Heart right ventricle (tissue), 16 donors: ENCODE results near the gene PADI1. TPM values are rescaled to one million over a fixed set of nuclear protein-coding genes. Genes with fewer than 3 reads are reported as not detected.

Experiments used
- ATAC-seq, 8 donors: fragments of 200-7000 bp; cut with Tn5 transposase; one replicate each; pipeline ENCODE4 v1.9.1; 2020; ENCODE audit warnings: mild to moderate bottlenecking in 8 of 8, moderate library complexity in 8 of 8, moderate number of reproducible peaks in 1 of 8
- DNase-seq, 2 donors: peaks; one replicate each; pipeline ENCODE4 v3.0.0-alpha.2; 2020
- H3K27ac ChIP-seq, 10 donors: fragments of 200-600 bp; sonication (generic) in 2 of 10; one replicate each; pipeline versions ENCODE4 v1.5.0 to v1.8.0; 2020 to 2022; ENCODE audit warnings: mild to moderate bottlenecking in 3 of 10
- H3K27me3 ChIP-seq, 7 donors: fragments of 200-600 bp; one replicate each; pipeline ENCODE4 v1.8.0; 2021 to 2022; ENCODE audit warnings: mild to moderate bottlenecking in 2 of 7
- H3K36me3 ChIP-seq, 9 donors: fragments of 200-600 bp; sonication (generic) in 1 of 9; one replicate each; pipeline versions ENCODE4 v1.5.0 to v1.8.0; 2020 to 2022; ENCODE audit warnings: mild to moderate bottlenecking in 2 of 9
- H3K4me1 ChIP-seq, 9 donors: fragments of 200-600 bp; sonication (generic) in 1 of 9; one replicate each; pipeline versions ENCODE4 v1.5.0 to v1.8.0; 2020 to 2022; ENCODE audit warnings: mild to moderate bottlenecking in 4 of 9
- H3K4me3 ChIP-seq, 10 donors: fragments of 200-600 bp; sonication (generic) in 2 of 10; one replicate each; pipeline versions ENCODE4 v1.5.0 to v1.8.0; 2020 to 2022; ENCODE audit warnings: mild to moderate bottlenecking in 7 of 10, moderate library complexity in 2 of 10
- H3K9me3 ChIP-seq, 11 donors: fragments of 200-600 bp in 10 of 11; sonication (generic) in 2 of 11; one replicate each; pipeline versions ENCODE4 v1.5.0 to v1.8.0; 2013 to 2022; ENCODE audit warnings: mild to moderate bottlenecking in 2 of 11, control low read depth in 1 of 11, moderate library complexity in 1 of 11
- WGBS, 2 donors: extraction: QIAGEN DNeasy Blood & Tissue Kit; methylation state at CpG; one replicate each; pipeline ENCODE4 v1.1.7; 2013; ENCODE audit warnings: inconsistent platforms in 1 of 2; 5-methylcytosine and 5-hydroxymethylcytosine counted together
- intact Hi-C, 10 donors: fragments of 100-400 bp; cut with DNase I; formaldehyde crosslinking; loops; one replicate each; pipeline versions ENCODE4 v1.11.1 to v1.14.2; 2022
- microRNA-seq, 2 donors: library from miRNA; unstranded; fragments of <30 nt; microRNA quantifications; one replicate each; pipeline ENCODE4 v1.2.0, GENCODE V29; 2021
- polyA plus RNA-seq, 2 donors: library from polyadenylated mRNA; stranded (reverse); fragments of 200-250 nt; gene quantifications; one replicate each; pipeline ENCODE4 v1.2.3, GENCODE V29; 2013
- total RNA-seq, 10 donors: library from RNA; stranded (reverse); fragmentation: NEBNext Ultra II Directional in 3 of 10; extraction: Animal tissue kit (Norgen Biotek cat#: 25700) in 3 of 10; gene quantifications; one replicate each; pipeline versions ENCODE4 v1.2.1 to v1.2.4, GENCODE V29; 2021 to 2023
- TF ChIP-seq, protein P1 (sequence below), 9 donors: fragments of 200-600 bp; sonication (generic) in 2 of 9; IDR thresholded peaks; one replicate each; pipeline versions ENCODE4 v1.5.0 to v1.8.0; 2021 to 2022; ENCODE audit warnings: antibody characterized with exemption in 9 of 9, mild to moderate bottlenecking in 5 of 9, moderate library complexity in 1 of 9
- donor health status: Arrhythmogenic right ventricular cardiomyopathy.
- donor health status: ischemic (EF 13 %, LVEDD 7.1; RV severe dilation, severe dysfunction).
- donor health status: healthy with polysubstance abuse.
- donor health status: DM: no; HTN: yes; CAD: no.
- donor health status: DM: no; HTN: no; CAD: no.
- donor health status: ischemic (EF 25% LVEDD 6.9; RV normal size, moderate dysfunction).
- donor health status: ischemic (EF 25% LVEDD 5.7; RV mildly dilated, moderate dysfunction).
- donor health status: healthy.
- donor health status: DM: yes; HTN: yes; CAD: no.
- donor health status: Ischemic cardiomyopathy.
- donor health status: ischemic (EF 35%, LVEDD 5.7; RV mildly dilated, moderate dysfunction).
- donor health status: nonischemic (EF 11% LVEDD 7.7; RV severe dilation, severe dysfunction).
- donor health status: DM: yes; HTN: yes; CAD: no.
- donor health status: PGD.
- donor health status: ischemic (EF 29% LVEDD 5.4; RV normal size, mild dysfunction).
- donor health status: nonischemic (EF 23%, LVEDD 6.1; RV moderate dilation, normal function).

The PADI1 gene
- total and polyA plus RNA-seq, 12 donors, result 0.01 TPM; not detected in 11

DNA sequence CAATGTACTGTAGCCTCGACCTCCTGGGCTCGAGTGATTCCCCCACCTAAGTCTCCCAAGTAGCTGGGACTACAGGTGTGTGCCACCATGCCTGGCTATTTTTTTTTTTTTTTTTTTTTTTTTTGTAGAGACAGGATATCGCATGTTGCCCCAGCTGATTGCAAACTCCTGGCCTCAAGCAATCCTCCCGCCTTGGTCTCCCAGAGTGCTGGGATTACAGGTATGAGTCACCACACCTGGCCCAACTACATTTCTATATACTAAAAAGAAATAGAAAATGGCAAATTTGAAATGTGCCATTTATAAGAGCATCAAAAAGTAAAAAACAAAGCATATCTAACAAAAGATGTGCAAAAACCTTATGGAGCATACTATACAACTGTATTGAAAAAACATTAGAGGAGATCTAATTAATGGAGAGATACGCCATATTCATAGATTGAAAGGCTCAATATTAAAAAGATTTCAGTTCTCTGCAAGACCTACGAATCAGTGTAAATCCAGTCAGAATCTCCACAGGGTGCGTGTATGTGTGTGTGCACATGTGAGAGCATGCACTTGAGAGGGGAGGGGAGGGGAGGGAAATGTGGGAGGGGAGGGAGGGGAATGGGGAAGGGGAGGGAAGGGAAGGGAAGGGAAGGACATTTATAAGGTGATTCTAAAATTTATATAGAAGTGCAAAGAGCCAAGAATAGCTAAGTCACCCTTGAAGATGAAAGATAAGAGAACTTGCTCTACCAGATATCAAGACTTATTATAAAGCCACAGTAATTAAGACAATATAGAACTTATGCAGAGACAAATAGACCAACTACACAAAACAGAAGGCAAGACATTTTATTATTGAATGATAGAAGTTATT, 87.6 kb downstream of the PADI1 start:
- TF ChIP-seq, protein P1, sequence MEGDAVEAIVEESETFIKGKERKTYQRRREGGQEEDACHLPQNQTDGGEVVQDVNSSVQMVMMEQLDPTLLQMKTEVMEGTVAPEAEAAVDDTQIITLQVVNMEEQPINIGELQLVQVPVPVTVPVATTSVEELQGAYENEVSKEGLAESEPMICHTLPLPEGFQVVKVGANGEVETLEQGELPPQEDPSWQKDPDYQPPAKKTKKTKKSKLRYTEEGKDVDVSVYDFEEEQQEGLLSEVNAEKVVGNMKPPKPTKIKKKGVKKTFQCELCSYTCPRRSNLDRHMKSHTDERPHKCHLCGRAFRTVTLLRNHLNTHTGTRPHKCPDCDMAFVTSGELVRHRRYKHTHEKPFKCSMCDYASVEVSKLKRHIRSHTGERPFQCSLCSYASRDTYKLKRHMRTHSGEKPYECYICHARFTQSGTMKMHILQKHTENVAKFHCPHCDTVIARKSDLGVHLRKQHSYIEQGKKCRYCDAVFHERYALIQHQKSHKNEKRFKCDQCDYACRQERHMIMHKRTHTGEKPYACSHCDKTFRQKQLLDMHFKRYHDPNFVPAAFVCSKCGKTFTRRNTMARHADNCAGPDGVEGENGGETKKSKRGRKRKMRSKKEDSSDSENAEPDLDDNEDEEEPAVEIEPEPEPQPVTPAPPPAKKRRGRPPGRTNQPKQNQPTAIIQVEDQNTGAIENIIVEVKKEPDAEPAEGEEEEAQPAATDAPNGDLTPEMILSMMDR (IDR thresholded peaks at IDR 0.05), result no peak
- DNase-seq, result no peak
- H3K4me3 ChIP-seq, result no peak overlapping the region
- H3K9me3 ChIP-seq, result no peaks in the 10 kb centered on the region
- H3K27ac ChIP-seq, result no peak overlapping the region
- no peak for ATAC-seq
- intact Hi-C loops, result no loop called here
- H3K36me3 ChIP-seq, result no peaks in the 10 kb centered on the region
- WGBS, 2 donors, result 70 to 72% methylated on average over 7 of the region's 7 CpGs
- peaks cover 0 to 58% (median 41%) of the 10 kb centered on the region in 7 donors for H3K27me3 ChIP-seq
- peaks cover 0 to 3% (median 0%) of the 10 kb centered on the region in 9 donors for H3K4me1 ChIP-seq

DNA sequence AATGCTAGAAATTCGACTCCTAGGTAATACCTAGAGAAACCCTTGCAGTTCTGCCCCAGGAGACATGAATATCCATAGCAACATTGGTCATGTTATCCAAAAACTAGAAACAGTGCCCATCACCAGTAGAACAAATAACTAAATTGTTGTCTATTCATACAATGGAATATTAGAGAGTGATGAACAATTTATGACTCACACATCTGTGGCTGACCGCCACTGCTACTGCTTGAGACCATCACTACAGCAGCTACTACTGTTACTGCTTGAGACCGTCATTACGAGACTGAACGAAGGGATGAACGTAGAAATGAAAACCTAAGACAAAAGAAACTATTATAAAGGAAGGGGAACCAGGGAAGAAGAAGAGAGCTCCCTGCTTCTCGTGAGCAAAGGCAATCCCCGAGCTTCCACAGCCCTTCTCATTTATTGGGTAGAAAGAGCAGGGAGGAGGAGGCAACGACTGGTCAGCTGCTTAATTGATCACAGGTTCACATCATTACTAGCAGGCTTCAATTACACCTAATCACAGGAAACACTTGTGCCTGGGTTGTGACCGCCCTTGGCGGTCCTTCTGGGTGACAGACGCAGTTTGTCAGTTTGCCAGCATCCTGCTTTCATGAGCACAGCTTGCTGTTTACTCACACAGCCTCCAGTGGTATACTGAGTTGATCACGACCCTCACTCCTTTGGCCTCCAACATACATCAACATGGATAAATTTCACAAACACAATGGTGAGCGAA, 88.9 kb downstream of the PADI1 start:
- 62 to 64% methylated on average over 14 of the region's 14 CpGs for WGBS, 2 donors
- H3K9me3 ChIP-seq, result peaks cover 0 to 2% (median 0%) of the 10 kb centered on the region in 11 donors
- no peak for ATAC-seq

DNA sequence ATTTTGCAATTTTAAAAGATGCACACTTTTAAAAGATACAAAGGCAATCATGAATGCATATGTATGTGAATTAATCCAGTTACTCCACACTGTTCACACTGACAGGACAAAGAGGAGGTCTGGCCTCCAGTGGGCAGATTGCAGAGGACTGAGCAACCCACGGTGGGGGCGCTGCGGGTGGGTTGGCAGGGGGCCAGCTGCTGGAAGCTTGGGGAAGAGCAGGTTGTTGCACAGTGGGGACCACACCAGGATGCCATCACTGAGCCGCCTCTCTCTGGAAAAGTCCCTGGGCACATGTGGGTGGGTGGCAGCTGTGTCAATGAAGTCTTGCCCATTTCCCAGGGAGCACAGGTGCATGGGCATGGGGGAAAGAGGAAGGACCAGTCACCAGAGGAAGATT, 90.4 kb downstream of the PADI1 start:
- Histone ChIP-seq H3K36me3 (no peaks in the 10 kb centered on the region), H3K27me3 (peaks cover 0 to 43% (median 24%) of the 10 kb centered on the region in 7 donors), H3K27ac (no peak overlapping the region), H3K4me3 (no peak overlapping the region), H3K4me1 (no peaks in the 10 kb centered on the region), H3K9me3 (peaks cover 0 to 10% (median 0%) of the 10 kb centered on the region in 11 donors)
- TF ChIP-seq, protein P1 (IDR thresholded peaks at IDR 0.05), result no peak
- no peak for DNase-seq
- WGBS, 2 donors, result 68 to 72% methylated on average over 4 of the region's 4 CpGs
- no peak for ATAC-seq
- intact Hi-C loops, result no loop called here

More for the DNA sequence above, 88.9 kb downstream of the PADI1 start:
- DNase-seq, result no peak
- H3K27me3 ChIP-seq, result peaks cover 0 to 49% (median 30%) of the 10 kb centered on the region in 7 donors
- no peaks in the 10 kb centered on the region for H3K4me1 ChIP-seq
- no peak overlapping the region for H3K4me3 ChIP-seq
- TF ChIP-seq, protein P1 (IDR thresholded peaks at IDR 0.05), result no peak
- H3K36me3 ChIP-seq, result no peaks in the 10 kb centered on the region
- H3K27ac ChIP-seq, result no peak overlapping the region
- intact Hi-C loops, result no loop called here

Small RNA genes lying within 50 kb of the gene (microRNA-seq; reads per million reads assigned to microRNA genes)
- gene MIR3972, result 0 reads per million in 2 donors

Other genes starting within 250 kb of the PADI1 start
- 1 to 10 TPM; 1.3 to 6.4 (median 2.4) TPM for gene MFAP2, start 224.5 kb upstream of the PADI1 start, total RNA-seq
- 10 to 100 TPM in 1 of 2 donors, 1 to 10 TPM in 1; 4.5 to 10.5 TPM for gene MFAP2, start 224.5 kb upstream of the PADI1 start, polyA plus RNA-seq
- gene ATP13A2, start 193.2 kb upstream of the PADI1 start, total RNA-seq, result 10 to 100 TPM in 7 of 10 donors, 1 to 10 TPM in 3; 7.2 to 20.0 (median 10.6) TPM
- gene ATP13A2, start 193.2 kb upstream of the PADI1 start, polyA plus RNA-seq, result 10 to 100 TPM; 10.9 to 18.2 TPM
- 100 to 1,000 TPM; 222 to 486 (median 379) TPM for gene SDHB, start 151.1 kb upstream of the PADI1 start, total RNA-seq
- gene SDHB, start 151.1 kb upstream of the PADI1 start, polyA plus RNA-seq, result 100 to 1,000 TPM; 102 to 312 TPM
- 1 to 10 TPM in 1 of 10 donors, under 1 TPM in 9; 0.12 to 1.1 (median 0.58) TPM for gene PADI2, start 85.7 kb upstream of the PADI1 start, total RNA-seq
- under 1 TPM; 0.07 TPM for gene PADI2, start 85.7 kb upstream of the PADI1 start, polyA plus RNA-seq
- not detected for gene PADI3, start 44.0 kb downstream of the PADI1 start, total RNA-seq
- gene PADI3, start 44.0 kb downstream of the PADI1 start, polyA plus RNA-seq, result not detected
- 1 to 10 TPM in 2 of 10 donors, under 1 TPM in 7, not detected in 1; 0.15 to 3.0 (median 0.61) TPM for gene PADI4, start 103.1 kb downstream of the PADI1 start, total RNA-seq
- under 1 TPM in 1 of 2 donors, not detected in 1; 0.06 TPM for gene PADI4, start 103.1 kb downstream of the PADI1 start, polyA plus RNA-seq
- not detected for gene PADI6, start 167.1 kb downstream of the PADI1 start, total RNA-seq
- not detected for gene PADI6, start 167.1 kb downstream of the PADI1 start, polyA plus RNA-seq
- 10 to 100 TPM in 7 of 10 donors, 1 to 10 TPM in 3; 9.0 to 25.3 (median 11.4) TPM for gene RCC2, start 234.5 kb downstream of the PADI1 start, total RNA-seq
- gene RCC2, start 234.5 kb downstream of the PADI1 start, polyA plus RNA-seq, result 10 to 100 TPM in 1 of 2 donors, 1 to 10 TPM in 1; 9.4 to 12.5 TPM